GM21515 (cell line): ENCODE results near the gene RTL9.

ENCODE experiments used
- ATAC-seq: cut with Tn5 transposase; IDR thresholded peaks from one replicate; pipeline ENCODE4 v1.9.1; 2021; ENCODE audit not compliant: unreplicated experiment

RTL9 gene

GRCh38 chrX:110341189-110342035 is 17.2 kb upstream of the RTL9 start:
- no peak for ATAC-seq

GRCh38 chrX:110346681-110347080 is 12.0 kb upstream of the RTL9 start:
- ATAC-seq, result no peak

- no peak for ATAC-seq
Measured at GRCh38 chrX:110359273-110359672, 625 bp downstream of the RTL9 start.

GRCh38 chrX:110363244-110363643 is 4.6 kb downstream of the RTL9 start:
- ATAC-seq, result no peak

- no peak for ATAC-seq
Measured at GRCh38 chrX:110373310-110373709, 14.7 kb downstream of the RTL9 start.

GRCh38 chrX:110374559-110374958 is 15.9 kb downstream of the RTL9 start:
- ATAC-seq, result no peak

- ATAC-seq, result no peak
Measured at GRCh38 chrX:110381216-110381615, 22.6 kb downstream of the RTL9 start.

- ATAC-seq, result no peak
Measured at GRCh38 chrX:110383414-110383813, 24.8 kb downstream of the RTL9 start.

GRCh38 chrX:110384490-110384889 is 25.8 kb downstream of the RTL9 start:
- ATAC-seq, result no peak

- no peak for ATAC-seq
Measured at GRCh38 chrX:110389570-110389969, 30.9 kb downstream of the RTL9 start.

GRCh38 chrX:110391086-110391485 is 32.4 kb downstream of the RTL9 start:
- ATAC-seq, result no peak

- ATAC-seq, result no peak
Measured at GRCh38 chrX:110394651-110395050, 36.0 kb downstream of the RTL9 start.

GRCh38 chrX:110395877-110396276 is 37.2 kb downstream of the RTL9 start:
- ATAC-seq, result no peak

- ATAC-seq, result no peak
Measured at GRCh38 chrX:110396735-110397134, 38.1 kb downstream of the RTL9 start.

- ATAC-seq, result no peak
Measured at GRCh38 chrX:110397339-110397738, 38.7 kb downstream of the RTL9 start.

GRCh38 chrX:110397904-110398303 is 39.3 kb downstream of the RTL9 start:
- no peak for ATAC-seq

- ATAC-seq, result no peak
Measured at GRCh38 chrX:110399497-110399896, 40.8 kb downstream of the RTL9 start.

- ATAC-seq, result no peak
Measured at GRCh38 chrX:110399966-110400365, 41.3 kb downstream of the RTL9 start.

- ATAC-seq, result no peak
Measured at GRCh38 chrX:110401135-110401534, 42.5 kb downstream of the RTL9 start.

GRCh38 chrX:110402091-110402849 is 43.6 kb downstream of the RTL9 start:
- ATAC-seq, result no peak

GRCh38 chrX:110402850-110403221 is 44.2 kb downstream of the RTL9 start:
- ATAC-seq, result no peak
